Left forelimb (tissue), 1 donor: Measurements from ENCODE around the gene RNF32.
"Not testable (repeated sequence)": the region's sequence is repeated elsewhere in the genome, so short reads cannot be mapped to it uniquely, and the experiment has no call there.

Source experiments
- DNase-seq: peaks from one replicate; pipeline ENCODE4 v3.0.0-alpha.2; 2018; ENCODE audit warnings: low spot score

The RNF32 gene

DNA sequence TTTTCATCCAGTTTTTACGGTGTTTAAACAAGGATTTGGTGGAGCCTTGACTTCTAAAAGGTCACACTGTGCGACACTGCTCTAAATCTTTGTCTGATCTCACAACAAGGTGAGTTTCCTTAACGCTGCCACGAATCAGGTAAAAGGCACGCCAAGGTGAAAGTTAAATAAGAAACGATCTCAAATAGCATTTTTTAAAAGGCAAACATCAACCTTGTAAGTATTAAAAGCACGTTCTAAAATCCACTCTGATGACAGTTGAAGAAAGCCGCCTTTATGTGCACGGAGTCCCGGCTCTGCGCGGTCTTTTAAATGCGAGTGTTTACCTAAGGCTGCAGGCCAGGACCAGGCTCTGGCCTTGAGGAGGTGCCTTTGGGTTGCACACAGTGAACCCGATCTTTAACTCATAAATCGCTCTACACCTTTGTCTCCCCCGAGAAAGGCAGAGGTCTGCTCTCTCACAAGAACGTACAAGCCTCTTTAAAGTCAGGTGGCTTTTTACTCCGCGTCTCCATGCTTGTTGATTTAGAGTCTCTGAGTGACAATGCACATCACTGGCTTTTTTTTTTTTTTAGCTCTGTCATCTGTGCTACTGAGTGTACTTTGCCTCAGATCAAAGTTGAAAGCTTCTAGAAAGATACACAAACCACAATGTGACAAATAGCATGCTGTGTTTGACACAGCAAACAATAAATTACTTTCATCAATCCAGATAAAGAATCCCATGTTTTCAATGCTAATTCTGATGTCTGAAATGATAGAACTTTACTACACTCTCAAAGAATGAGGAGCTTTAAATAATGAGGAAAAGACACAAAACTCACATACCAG lies 25.9 kb upstream of the RNF32 start:
- DNase-seq: no peak

DNA sequence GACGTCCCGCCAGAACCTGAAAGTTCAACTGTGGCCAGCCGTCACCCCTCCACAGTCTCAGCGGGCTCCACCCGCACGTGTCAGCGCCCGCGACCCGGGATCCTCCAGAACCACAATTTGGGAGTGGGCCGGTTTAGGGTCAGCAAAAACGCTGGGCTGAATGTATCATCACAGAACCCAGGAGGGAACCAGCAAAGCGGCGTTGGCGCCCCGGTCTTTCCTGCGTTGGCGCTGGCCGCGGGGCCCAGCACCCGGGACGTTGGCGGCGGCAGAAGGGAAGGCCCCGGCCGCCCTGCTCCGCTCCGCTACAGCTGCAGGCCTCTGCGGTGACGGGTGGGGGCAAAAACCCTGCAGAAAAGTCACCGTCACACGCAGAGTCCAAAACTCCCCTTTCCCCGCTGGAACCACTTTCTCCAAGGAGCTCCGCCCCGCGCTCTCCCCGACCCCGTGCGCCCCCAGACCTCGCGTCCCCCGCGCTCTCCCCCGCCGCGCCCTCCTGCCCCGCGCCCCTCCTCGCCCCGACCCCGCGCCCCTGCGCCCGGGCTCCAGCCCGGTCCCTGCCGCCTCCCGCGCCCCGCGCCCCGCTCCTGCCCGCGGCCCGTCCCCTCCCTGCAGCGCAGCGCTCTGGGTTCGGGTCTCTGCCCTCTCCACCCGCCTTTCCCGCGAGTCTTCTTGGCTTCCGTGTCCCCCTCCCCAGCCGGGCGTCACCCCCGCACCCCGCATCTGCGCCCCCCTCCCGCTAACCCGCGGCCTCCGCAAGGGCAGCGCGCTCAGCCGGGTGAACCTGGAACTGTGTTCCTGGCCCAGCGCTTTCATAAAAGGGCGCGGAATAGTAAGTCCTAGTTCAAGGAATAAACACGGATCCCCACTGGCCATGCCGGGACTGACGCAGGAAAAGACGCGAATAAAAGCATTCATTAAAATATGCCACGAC lies 24.0 kb upstream of the RNF32 start:
- no peak for DNase-seq

DNA sequence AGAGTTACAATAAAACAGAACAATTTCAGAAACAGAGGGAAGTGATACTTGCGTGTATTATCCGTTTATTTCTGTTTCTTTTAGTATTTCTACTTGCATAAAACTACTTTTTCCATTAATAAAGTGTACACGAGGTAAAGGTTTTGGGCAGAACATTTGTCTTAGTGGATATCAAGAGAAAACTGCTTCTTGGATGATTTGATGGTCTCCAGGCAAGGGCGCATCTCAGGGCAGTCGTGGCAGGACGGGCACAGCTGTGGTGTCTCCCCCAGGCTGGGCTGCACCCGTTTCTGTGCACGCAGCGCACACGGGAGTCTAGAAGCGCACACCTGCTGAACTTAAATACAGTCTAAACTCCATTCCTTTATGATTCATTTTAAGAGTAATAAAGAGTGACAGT lies 23.4 kb upstream of the RNF32 start:
- DNase-seq: no peak

GRCh38 chr7:156618078-156618779 lies 22.3 kb upstream of the RNF32 start:
- no peak for DNase-seq

- no peak for DNase-seq
These were observed 21.7 kb upstream of the RNF32 start for GRCh38 chr7:156618780-156619367.

DNA sequence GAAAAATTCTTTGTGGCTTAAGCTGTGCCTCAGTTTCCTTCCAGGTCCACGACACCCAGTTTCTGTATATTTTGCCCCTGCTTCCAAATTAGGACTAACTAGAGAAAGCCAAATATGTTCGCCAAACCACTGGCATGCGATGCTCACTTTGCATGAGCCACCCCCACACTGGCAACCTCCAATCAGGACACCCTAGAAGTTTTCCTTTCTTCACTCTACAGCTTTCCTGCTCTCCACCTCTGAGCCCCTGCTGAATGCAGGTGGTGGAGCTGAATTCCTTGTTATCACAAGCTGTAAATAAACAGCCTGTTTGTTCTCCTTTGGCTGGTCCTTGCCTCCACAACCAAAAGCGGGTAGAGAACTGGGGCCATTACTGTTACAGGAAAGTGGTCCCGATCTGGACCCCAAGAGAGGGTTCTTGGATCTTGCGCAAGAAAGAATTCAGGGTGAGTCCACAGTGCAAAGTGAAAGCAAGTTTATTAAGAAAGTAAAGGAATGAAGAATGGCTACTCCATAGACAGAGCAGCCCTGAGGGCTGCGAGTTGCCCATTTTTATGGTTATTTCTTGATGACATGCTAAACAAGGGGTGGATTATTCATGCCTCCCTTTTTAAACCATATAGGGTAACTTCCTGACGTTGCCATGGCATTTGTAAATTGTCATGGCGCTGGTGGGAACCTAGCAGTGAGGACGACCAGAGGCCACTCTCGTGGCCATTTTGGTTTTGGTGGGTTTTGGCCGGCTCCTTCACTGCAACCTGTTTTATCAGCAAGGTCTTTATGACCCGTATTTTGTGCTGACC lies 20.9 kb upstream of the RNF32 start:
- DNase-seq: not testable (repeated sequence)

DNA sequence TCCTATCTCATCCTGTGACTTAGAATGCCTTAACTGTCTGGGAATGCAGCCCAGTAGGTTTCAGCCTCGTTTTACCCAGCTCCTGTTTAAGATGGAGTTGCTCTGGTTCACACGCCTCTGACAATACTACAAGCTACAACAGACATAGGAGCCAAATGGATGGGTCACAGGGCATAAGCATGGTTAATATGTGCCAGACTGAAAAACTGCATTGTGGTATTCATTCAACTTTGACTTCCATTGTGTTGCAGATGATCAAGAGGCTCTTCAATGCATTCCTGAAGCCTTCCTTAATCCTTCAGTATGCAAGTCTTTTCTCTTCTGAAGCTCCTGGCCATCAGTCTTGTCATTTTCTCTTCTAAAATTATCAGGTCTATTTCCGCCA lies 20.3 kb upstream of the RNF32 start:
- DNase-seq: no peak

DNA sequence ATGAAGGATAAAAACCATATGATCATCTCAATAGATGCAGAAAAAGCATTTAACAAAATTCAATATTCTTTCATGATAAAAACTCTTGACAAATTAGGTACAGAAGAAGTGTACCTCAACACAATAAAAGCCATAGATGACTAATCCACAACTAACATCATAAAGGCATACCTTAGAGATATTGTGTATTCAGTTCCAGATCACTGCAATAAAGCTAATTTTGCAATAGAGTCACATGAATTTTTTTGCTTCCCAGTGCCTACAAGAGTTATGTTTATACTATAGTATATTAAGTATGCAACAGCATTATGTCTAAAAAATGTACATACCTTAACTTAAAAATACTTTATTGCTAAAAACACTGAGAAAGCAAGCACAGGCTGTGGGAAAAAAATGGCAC lies 18.9 kb upstream of the RNF32 start:
- DNase-seq: no peak

DNA sequence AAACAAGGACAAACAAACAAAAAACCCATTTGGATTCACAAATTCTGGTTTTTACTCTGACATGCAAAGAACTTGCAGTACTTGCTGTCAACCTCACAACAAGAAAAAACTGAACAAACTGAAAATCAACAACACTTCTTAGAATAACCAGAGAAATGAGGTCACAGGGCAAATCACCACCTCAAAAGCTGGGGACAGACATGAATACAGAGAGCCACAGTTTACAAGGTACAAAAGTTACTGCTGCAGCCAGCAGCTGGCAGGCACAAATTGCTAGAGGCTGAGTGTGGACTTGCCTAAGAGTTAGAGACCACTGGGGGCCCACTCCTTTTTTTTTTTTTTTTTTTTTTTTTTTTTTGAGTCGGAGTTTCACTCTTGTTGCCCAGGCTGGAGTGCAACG lies 15.0 kb upstream of the RNF32 start:
- DNase-seq: no peak

DNA sequence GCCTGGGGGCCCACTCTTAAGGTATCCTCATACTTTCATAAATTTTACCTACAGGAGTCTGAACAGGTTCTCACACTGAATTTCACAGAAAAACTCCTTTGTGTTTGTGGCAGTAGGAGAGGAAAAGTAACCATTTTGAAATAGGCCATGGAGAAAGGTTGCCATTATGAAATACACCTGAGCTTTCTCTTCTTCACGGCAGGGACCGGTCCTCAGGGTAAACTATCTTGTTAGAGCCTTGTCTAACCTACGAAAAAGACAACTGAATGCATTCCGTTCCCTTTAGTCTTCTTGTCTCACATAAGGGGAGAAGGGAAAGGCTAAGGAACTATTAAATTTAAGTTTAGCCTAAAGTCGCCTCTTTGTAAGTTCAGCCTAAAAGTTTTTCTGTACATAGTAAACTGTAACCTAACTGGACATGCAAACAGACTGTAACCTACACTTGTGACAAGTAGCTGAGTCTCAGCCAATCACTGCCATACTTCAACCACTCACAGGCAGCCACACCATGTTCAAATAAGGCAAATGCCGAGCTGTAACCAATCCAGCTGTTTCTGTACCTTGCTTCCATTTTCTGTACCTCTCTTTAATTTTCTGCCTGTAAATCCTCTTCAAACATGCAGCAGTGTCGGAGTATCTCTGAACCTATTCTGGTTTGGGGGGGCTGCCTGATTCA lies 14.2 kb upstream of the RNF32 start:
- no peak for DNase-seq

- DNase-seq: no peak
These were observed 12.0 kb upstream of the RNF32 start for GRCh38 chr7:156628562-156628961.

- DNase-seq: no peak
These were observed 10.7 kb upstream of the RNF32 start for GRCh38 chr7:156629873-156630272.

GRCh38 chr7:156634117-156634516 lies 6.5 kb upstream of the RNF32 start:
- no peak for DNase-seq

- no peak for DNase-seq
These were observed 4.8 kb upstream of the RNF32 start for GRCh38 chr7:156635529-156636385.

- DNase-seq: not testable (repeated sequence)
These were observed 3.5 kb upstream of the RNF32 start for GRCh38 chr7:156637093-156637492.

- DNase-seq: no peak
These were observed 2.0 kb upstream of the RNF32 start for GRCh38 chr7:156638443-156639077.

DNA sequence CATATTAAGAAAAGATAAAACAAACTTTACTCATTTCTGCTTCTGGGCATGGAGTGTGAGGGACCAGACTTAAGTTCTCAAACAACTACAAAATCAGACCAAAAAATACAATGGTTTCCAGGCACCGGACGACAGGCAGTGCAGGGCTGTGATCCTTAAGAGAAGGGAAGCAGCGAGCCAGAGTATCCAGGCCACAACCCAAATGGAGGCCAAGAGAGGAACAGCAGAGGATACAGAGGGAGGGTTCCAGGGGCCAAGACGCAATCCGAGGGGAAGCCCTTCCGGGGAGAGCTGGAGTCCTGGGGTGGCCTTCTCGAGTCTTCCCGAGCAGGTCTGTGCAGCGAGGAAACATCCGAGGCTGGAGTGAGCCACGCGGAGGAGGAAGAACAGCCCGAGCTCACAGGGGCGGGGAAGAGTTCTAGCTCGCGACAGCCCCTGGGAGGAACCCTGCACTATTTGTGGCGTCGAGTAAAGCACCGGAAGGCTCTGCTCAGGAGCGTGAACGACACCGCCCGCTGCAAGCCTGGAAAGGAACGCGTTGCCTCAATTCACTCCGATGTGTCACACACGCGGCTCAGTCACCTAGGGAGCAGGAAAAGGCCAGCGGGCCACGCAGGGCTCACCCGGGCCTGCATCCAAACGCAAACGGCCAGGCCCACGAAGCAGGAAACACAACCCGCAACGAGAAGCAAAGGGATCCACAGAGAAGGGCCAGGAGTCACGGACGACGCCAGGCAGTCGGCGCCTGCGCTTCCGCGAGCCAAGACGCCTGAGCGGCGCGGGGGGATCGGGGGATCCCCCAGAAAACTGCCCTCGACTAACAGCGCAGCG lies 933 bp upstream of the RNF32 start:
- DNase-seq: no peak

- DNase-seq: no peak
These were observed 443 bp downstream of the RNF32 start for GRCh38 chr7:156640949-156641485.
